ENCODE measurements around the gene PERP.
A peak's percentile ranks its signal among the peaks of the same experiment; 100 is the strongest.
"Not testable (repeated sequence)": the region's sequence is repeated elsewhere in the genome, so short reads cannot be mapped to it uniquely, and the experiment has no call there.

PERP gene

DNA sequence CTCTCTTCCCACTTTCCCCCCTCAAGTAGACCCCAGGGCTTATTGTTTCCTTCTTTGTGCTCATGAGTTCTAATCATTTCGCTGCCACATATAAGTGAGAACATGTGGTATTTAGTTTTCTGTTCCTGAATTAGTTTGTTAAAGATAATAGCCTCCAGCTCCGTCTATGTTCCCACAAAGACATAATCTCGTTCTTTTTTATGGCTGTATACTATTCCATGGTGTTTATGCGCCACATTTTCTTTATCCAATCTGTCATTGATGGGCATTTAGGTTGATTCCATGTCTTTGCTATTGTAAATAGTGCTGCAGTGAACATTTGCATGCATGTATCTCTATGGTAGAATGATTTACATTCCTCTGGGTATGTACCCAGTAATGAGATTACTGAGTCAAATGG, 16.9 kb upstream of the PERP start:
- TF ChIP-seq, protein P1, sequence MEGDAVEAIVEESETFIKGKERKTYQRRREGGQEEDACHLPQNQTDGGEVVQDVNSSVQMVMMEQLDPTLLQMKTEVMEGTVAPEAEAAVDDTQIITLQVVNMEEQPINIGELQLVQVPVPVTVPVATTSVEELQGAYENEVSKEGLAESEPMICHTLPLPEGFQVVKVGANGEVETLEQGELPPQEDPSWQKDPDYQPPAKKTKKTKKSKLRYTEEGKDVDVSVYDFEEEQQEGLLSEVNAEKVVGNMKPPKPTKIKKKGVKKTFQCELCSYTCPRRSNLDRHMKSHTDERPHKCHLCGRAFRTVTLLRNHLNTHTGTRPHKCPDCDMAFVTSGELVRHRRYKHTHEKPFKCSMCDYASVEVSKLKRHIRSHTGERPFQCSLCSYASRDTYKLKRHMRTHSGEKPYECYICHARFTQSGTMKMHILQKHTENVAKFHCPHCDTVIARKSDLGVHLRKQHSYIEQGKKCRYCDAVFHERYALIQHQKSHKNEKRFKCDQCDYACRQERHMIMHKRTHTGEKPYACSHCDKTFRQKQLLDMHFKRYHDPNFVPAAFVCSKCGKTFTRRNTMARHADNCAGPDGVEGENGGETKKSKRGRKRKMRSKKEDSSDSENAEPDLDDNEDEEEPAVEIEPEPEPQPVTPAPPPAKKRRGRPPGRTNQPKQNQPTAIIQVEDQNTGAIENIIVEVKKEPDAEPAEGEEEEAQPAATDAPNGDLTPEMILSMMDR (IDR thresholded peaks at IDR 0.05; ENCODE audit: low read depth, low read length) = no peak
- no peak for DNase-seq (ENCODE audit: extremely low read depth, low read depth)

DNA sequence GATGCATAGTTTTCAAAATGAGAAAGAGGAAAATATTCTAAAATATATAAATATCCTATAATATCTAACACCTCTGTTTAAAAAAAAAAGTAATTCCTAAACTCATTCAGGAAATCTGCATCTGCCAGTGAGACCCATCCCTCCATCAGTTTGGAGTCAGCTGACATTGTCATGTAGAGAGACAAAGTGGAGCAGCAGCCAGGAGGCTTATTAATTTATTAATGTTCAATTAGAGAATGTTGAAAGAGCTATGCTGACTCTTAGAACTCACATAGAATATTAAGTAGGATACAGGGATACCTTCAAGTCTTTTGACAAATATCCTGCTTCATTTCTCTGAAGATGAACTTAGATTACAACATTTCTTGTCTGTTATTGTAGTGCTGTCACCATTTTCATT, 12.8 kb upstream of the PERP start:
- DNase-seq (ENCODE audit: extremely low read depth, low read depth) = no peak
- TF ChIP-seq, protein P1 (IDR thresholded peaks at IDR 0.05; ENCODE audit: low read depth, low read length) = no peak

DNA sequence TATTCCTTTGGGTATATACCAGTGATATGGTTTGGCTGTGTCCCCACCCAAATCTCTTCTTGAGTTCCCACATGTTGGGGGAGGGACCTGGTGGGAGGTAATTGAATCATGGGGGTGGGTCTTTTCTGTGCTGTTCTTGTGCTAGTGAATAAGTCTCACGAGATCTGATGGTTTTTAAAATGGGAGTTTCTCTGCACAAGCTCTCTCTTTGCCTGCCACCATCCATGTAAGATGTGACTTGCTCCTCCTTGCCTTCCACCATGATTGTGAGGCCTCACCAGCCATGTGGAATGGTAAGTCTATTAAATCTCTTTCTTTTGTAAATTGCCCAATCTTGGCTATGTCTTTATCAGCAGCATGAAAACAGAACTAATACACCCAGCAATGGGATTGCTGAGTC, 12.0 kb upstream of the PERP start:
- DNase-seq (ENCODE audit: extremely low read depth, low read depth) = not testable (repeated sequence)

DNA sequence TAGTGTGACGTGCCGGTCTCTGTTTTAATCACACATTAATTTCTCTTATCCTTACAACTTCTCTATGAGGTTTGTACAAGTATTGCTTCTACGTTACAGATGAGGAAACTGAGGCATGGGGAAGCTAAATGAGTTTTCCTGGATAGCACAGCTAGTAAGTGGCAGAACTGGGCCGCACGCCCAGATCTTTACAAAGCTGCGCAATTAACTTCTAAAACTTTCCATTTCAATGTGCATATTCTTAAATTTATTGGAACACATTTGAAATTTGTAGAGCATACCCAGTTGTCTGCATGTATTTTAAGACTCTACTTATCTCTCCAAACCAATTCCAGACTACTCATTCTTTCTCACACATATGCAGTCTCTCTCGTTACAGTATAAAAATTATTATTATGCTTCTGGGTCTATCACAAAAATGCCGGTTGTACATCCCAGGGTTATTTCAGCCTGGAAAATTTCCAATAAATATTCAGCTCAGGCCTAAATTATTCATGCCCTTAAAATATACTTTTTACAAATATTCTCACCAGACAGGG, 10.2 kb upstream of the PERP start:
- DNase-seq (ENCODE audit: extremely low read depth, low read depth) = no peak
- TF ChIP-seq, protein P1 (IDR thresholded peaks at IDR 0.05; ENCODE audit: low read depth, low read length) = no peak

DNA sequence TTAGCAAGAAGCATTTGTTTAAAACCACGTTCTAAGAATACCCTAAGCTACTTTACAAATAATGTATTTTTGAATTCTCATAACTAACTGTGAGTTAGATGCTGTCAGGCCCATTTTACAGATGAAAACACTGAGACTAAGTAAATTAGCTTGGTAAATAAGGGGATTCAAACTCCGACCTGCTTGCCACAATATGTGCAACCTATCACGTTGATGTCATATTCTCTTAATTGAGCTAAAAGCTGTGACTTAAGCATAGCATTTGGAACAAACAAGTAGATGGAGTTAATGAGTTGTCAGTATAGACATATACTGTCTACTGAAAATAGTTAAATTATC, 9.4 kb upstream of the PERP start:
- no peak for DNase-seq (ENCODE audit: extremely low read depth, low read depth)
- TF ChIP-seq, protein P1 (IDR thresholded peaks at IDR 0.05; ENCODE audit: low read depth, low read length) = no peak

DNA sequence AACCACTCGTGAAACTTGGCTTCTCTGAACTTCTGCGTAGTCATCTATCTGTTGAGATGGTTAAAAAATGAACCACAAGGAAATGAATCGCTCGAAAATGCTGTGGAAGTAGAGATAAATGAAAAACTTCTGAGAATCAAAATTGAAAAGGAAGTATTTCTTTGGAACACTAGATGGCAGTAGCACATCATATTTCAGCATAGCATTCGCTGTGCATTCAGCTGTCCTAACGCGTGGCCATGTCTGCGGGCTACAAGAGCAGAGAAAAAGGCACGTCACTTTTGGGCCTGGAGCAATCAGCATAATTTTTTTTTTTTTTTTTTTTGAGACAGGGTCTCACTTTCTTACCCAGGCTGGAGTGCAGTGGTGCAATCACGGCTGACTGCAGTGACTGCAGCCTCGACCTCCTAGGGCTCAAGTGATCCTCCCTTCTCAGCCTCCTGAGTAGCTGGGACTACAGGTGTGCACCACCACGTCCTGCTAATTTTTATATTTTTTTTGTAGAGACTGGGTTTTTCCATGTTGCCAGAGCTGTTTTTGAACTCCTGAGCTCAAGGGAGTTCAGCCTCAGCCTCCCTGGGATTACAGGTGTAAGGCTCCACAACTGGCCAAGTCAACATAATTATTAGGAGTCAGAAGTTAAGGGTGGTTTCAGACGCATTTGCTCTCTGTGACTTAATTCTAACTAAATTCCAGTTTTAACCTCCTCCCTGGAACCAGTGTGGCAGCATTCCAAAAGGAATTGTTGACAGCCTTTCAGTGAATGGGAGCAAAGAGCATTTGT, 8.8 kb upstream of the PERP start:
- TF ChIP-seq, protein P1 (IDR thresholded peaks at IDR 0.05; ENCODE audit: low read depth, low read length) = peak; percentile 57
- peak; percentile 34 for DNase-seq (ENCODE audit: extremely low read depth, low read depth)

DNA sequence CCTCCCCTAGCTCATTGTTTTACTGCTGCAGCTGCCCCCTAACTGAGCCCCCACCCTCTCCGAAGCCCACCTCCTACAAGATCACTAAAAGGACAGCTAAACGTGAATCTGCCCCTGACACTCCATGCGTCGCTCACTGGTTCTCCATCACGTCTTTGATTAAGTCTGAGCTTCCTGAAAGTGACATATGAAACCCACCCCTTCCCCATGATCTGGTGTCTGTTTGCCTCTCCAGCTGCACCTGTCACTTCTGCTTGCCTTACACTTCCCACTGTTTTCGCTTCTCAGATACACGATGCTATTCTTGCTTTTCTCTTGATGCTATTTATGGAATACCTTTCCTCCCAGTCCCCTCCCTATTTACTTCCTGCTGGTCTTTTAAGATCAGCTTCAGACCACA, 8.0 kb upstream of the PERP start:
- no peak for DNase-seq (ENCODE audit: extremely low read depth, low read depth)
- TF ChIP-seq, protein P1 (IDR thresholded peaks at IDR 0.05; ENCODE audit: low read depth, low read length) = no peak
